Measurements from ENCODE around the gene CAMSAP3. TPM values are rescaled to one million over a fixed set of nuclear protein-coding genes. Genes with fewer than 3 reads are reported as not detected.

The CAMSAP3 gene
- total RNA-seq, 2 donors from 2014 or later, result 21.8 to 32.3 TPM

DNA sequence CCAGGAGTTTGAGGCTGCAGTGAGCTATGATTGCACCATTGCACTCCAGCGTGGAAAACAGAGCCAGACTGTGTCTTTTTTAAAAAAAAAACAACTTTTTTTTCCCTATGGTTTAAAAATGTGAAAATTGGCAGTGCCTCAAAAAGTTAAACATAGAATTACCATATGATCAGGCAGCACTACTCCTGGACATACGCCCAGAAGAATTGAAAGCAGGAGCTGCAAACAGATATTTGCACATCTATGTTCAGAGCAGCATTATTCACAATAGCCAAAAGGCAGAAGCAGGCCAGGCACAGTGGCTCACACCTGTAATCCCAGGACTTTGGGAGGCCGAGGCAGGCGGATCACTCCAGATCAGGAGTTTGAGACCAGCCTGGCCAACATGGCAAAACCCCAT lies 69.4 kb downstream of the CAMSAP3 start:
- intact Hi-C loops (cut with DNase I), result no loop called here
- no peaks in the 10 kb centered on the region for H3K4me1 ChIP-seq
- DNase-seq (no peak), ATAC-seq (no peak)
- no peak overlapping the region for H3K27ac ChIP-seq
- H3K4me3 ChIP-seq, result no peak overlapping the region
- TF ChIP-seq, protein P1, sequence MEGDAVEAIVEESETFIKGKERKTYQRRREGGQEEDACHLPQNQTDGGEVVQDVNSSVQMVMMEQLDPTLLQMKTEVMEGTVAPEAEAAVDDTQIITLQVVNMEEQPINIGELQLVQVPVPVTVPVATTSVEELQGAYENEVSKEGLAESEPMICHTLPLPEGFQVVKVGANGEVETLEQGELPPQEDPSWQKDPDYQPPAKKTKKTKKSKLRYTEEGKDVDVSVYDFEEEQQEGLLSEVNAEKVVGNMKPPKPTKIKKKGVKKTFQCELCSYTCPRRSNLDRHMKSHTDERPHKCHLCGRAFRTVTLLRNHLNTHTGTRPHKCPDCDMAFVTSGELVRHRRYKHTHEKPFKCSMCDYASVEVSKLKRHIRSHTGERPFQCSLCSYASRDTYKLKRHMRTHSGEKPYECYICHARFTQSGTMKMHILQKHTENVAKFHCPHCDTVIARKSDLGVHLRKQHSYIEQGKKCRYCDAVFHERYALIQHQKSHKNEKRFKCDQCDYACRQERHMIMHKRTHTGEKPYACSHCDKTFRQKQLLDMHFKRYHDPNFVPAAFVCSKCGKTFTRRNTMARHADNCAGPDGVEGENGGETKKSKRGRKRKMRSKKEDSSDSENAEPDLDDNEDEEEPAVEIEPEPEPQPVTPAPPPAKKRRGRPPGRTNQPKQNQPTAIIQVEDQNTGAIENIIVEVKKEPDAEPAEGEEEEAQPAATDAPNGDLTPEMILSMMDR (IDR thresholded peaks at IDR 0.05), result no peak
- no peak for TF ChIP-seq POLR2A (IDR thresholded peaks at IDR 0.05)
- no peaks in the 10 kb centered on the region for H3K9me3 ChIP-seq
- H3K36me3 ChIP-seq (replicated peaks in 1 of 2; ENCODE audit: insufficient read depth in 1 of 2, low read depth in 2 of 2), result no peaks in the 10 kb centered on the region
- 38 to 48% methylated on average over 4 of the region's 4 CpGs for WGBS, 2 donors
- no peaks in the 10 kb centered on the region for H3K27me3 ChIP-seq

Small RNA genes lying within 50 kb of the gene (microRNA-seq; reads per million reads assigned to microRNA genes)
- gene MIR6792 (ENCODE audit: borderline number of aligned reads in 2 of 2, borderline replicate concordance in 2 of 2), result 0 to 0.45 reads per million in 2 donors

Small RNA genes lying within 50 kb of the gene (small RNA-seq; reads per million reads assigned to genes)
- not detected for gene MIR6792

Other genes starting within 250 kb of the CAMSAP3 start
- gene ARHGEF18, start 246.9 kb upstream of the CAMSAP3 start, total RNA-seq, result 10 to 100 TPM; 30.0 to 51.6 TPM
- 1 to 10 TPM; 3.9 to 7.6 TPM for gene PEX11G, start 106.8 kb upstream of the CAMSAP3 start, total RNA-seq
- gene ZNF358, start 79.8 kb upstream of the CAMSAP3 start, total RNA-seq, result 10 to 100 TPM; 40.2 to 93.6 TPM
- gene MCOLN1, start 73.2 kb upstream of the CAMSAP3 start, total RNA-seq, result 10 to 100 TPM; 10.6 to 11.9 TPM
- gene PNPLA6, start 60.1 kb upstream of the CAMSAP3 start, total RNA-seq, result 10 to 100 TPM; 43.8 to 52.1 TPM
- 10 to 100 TPM; 34.5 to 36.3 TPM for gene XAB2, start 33.7 kb downstream of the CAMSAP3 start, total RNA-seq
- 10 to 100 TPM in 1 of 2 donors, 1 to 10 TPM in 1; 1.3 to 32.0 TPM for gene PET100, start 33.9 kb downstream of the CAMSAP3 start, total RNA-seq
- gene PCP2, start 37.9 kb downstream of the CAMSAP3 start, total RNA-seq, result not detected
- gene STXBP2, start 41.2 kb downstream of the CAMSAP3 start, total RNA-seq, result 100 to 1,000 TPM in 1 of 2 donors, 10 to 100 TPM in 1; 61.0 to 151 TPM
- not detected for gene RETN, start 73.2 kb downstream of the CAMSAP3 start, total RNA-seq
- gene MCEMP1, start 81.2 kb downstream of the CAMSAP3 start, total RNA-seq, result not detected
- 10 to 100 TPM; 10.9 to 18.7 TPM for gene TRAPPC5, start 85.0 kb downstream of the CAMSAP3 start, total RNA-seq
- not detected for gene FCER2, start 106.3 kb downstream of the CAMSAP3 start, total RNA-seq
- gene CLEC4G, start 136.2 kb downstream of the CAMSAP3 start, total RNA-seq, result 1 to 10 TPM in 1 of 2 donors, under 1 TPM in 1; 0.52 to 6.6 TPM
- gene CD209, start 151.7 kb downstream of the CAMSAP3 start, total RNA-seq, result 1 to 10 TPM; 1.6 to 2.0 TPM
- not detected for gene CLEC4M, start 167.4 kb downstream of the CAMSAP3 start, total RNA-seq
- 10 to 100 TPM in 1 of 2 donors, 1 to 10 TPM in 1; 6.0 to 12.9 TPM for gene EVI5L, start 234.4 kb downstream of the CAMSAP3 start, total RNA-seq

Data from body of pancreas (tissue), 4 donors.